Measurements from ENCODE around the gene SMG6. TPM values are rescaled to one million over a fixed set of nuclear protein-coding genes. Genes with fewer than 3 reads are reported as not detected.

SMG6 gene
- total and polyA plus RNA-seq, 7 experiments from 2014 or later: 8.6 to 65.3 (median 52.7) TPM

GRCh38 chr17:2044263-2044894, 259.2 kb downstream of the SMG6 start:
- peaks cover 0 to 19% (median 0%) of the 10 kb centered on the region in 5 donors for H3K36me3 Mint-ChIP-seq
- peak overlapping the region in 5 of 9 donors; percentile 33 to 80 (median 59) for H3K27ac Mint-ChIP-seq
- DNase-seq: no peak
- peaks cover 0 to 7% of the 10 kb centered on the region in 2 donors for H3K27me3 ChIP-seq (ENCODE audit: control insufficient read depth in 2 of 2, insufficient read depth in 2 of 2, low read length in 2 of 2)
- no peaks in the 10 kb centered on the region for H3K9me3 ChIP-seq (ENCODE audit: control insufficient read depth in 2 of 3, low read length in 3 of 3)
- no peak overlapping the region for H3K4me3 ChIP-seq (ENCODE audit: low read length)
- no peaks in the 10 kb centered on the region for H3K9me3 Mint-ChIP-seq
- peaks cover 9 to 43% (median 28%) of the 10 kb centered on the region in 7 donors for H3K4me1 Mint-ChIP-seq
- no peak for ATAC-seq
- CTCF ChIA-PET: interaction anchor here (0.7 kb wide), 1 partner anchor 395 kb away, joined by 4 read pairs; no protein-coding TSS in a partner anchor
- POLR2A ChIA-PET: interaction anchor here (0.7 to 1.5 kb wide), 2 partner anchors 223 to 1714 kb away, joined by 3 to 4 read pairs; no protein-coding TSS in a partner anchor
- peaks cover 16 to 27% of the 10 kb centered on the region in 2 donors for H3K4me1 ChIP-seq (ENCODE audit: control insufficient read depth in 2 of 2, insufficient read depth in 2 of 2, low read length in 2 of 2)
- H3K36me3 ChIP-seq (ENCODE audit: control insufficient read depth in 2 of 3, insufficient read depth in 3 of 3, low read length in 3 of 3): peaks cover 0 to 32% (median 6%) of the 10 kb centered on the region in 3 experiments
- H3K27me3 Mint-ChIP-seq: peaks cover 0 to 4% (median 0%) of the 10 kb centered on the region in 5 donors
- intact Hi-C loops (cut with micrococcal nuclease): loop anchor here (5.0 kb wide), 6 partner anchors 162 to 527 kb away; partner anchors contain the start of genes INPP5K (in 1 of the 2), PITPNA (in 1 of the 2) and SMYD4 (in 1 of the 2)
- H3K27ac ChIP-seq (ENCODE audit: low read depth, low read length): no peak overlapping the region
- peak overlapping the region in 5 of 10 donors; percentile 8 to 96 (median 28) for H3K4me3 Mint-ChIP-seq

- DNase-seq (no peak), ATAC-seq (no peak)
- H3K36me3 ChIP-seq (ENCODE audit: control insufficient read depth in 2 of 3, insufficient read depth in 3 of 3, low read length in 3 of 3): peaks cover 0 to 33% (median 6%) of the 10 kb centered on the region in 3 experiments
- H3K4me3 ChIP-seq (ENCODE audit: low read length): no peak overlapping the region
- Mint-ChIP-seq H3K4me1 (peaks cover 9 to 37% (median 23%) of the 10 kb centered on the region in 7 donors), H3K27me3 (peaks cover 0 to 4% (median 0%) of the 10 kb centered on the region in 5 donors), H3K27ac (peak overlapping the region in 8 of 9 donors; percentile 62 to 99 (median 92)), H3K4me3 (peak overlapping the region; percentile 33 to 100 (median 92)), H3K36me3 (peaks cover 0 to 19% (median 0%) of the 10 kb centered on the region in 5 donors), H3K9me3 (no peaks in the 10 kb centered on the region)
- no peaks in the 10 kb centered on the region for H3K9me3 ChIP-seq (ENCODE audit: control insufficient read depth in 2 of 3, low read length in 3 of 3)
- peaks cover 10 to 21% of the 10 kb centered on the region in 2 donors for H3K4me1 ChIP-seq (ENCODE audit: control insufficient read depth in 2 of 2, insufficient read depth in 2 of 2, low read length in 2 of 2)
- ChIA-PET POLR2A (interaction anchor here (0.6 to 1.5 kb wide), 4 partner anchors 10 to 1713 kb away, joined by 3 to 5 read pairs (median 4); no protein-coding TSS in a partner anchor), CTCF (no interaction called here)
- intact Hi-C loops (cut with micrococcal nuclease): loop anchor here (2.0 to 5.0 kb wide), 10 partner anchors 13 to 526 kb away; partner anchors contain the start of genes INPP5K (in 1 of the 2), PITPNA (in 1 of the 2), RILP (in 1 of the 2) and RTN4RL1 (in 1 of the 2)
- peak overlapping the region; percentile 89 for H3K27ac ChIP-seq (ENCODE audit: low read depth, low read length)
- peaks cover 0 to 2% of the 10 kb centered on the region in 2 donors for H3K27me3 ChIP-seq (ENCODE audit: control insufficient read depth in 2 of 2, insufficient read depth in 2 of 2, low read length in 2 of 2)
These were observed 259.8 kb downstream of the SMG6 start for GRCh38 chr17:2043785-2044184.

- ATAC-seq (no peak), DNase-seq (no peak)
- intact Hi-C loops (cut with micrococcal nuclease): loop anchor here (1.0 to 5.0 kb wide), 14 partner anchors 7 to 526 kb away; partner anchors contain the start of genes INPP5K (in 1 of the 2), PITPNA (in 1 of the 2), RILP (in 1 of the 2) and RTN4RL1 (in 1 of the 2)
- Histone ChIP-seq H3K9me3 (ENCODE audit: control insufficient read depth in 2 of 3, low read length in 3 of 3) (no peaks in the 10 kb centered on the region), H3K4me3 (ENCODE audit: low read length) (peak overlapping the region; percentile 4), H3K27ac (ENCODE audit: low read depth, low read length) (peak overlapping the region; percentile 89), H3K4me1 (ENCODE audit: control insufficient read depth in 2 of 2, insufficient read depth in 2 of 2, low read length in 2 of 2) (peaks cover 8 to 16% of the 10 kb centered on the region in 2 donors), H3K36me3 (ENCODE audit: control insufficient read depth in 2 of 3, insufficient read depth in 3 of 3, low read length in 3 of 3) (peaks cover 0 to 41% (median 6%) of the 10 kb centered on the region in 3 experiments), H3K27me3 (ENCODE audit: control insufficient read depth in 2 of 2, insufficient read depth in 2 of 2, low read length in 2 of 2) (no peaks in the 10 kb centered on the region)
- peaks cover 0 to under 1% (median 0%) of the 10 kb centered on the region in 5 donors for H3K27me3 Mint-ChIP-seq
- H3K4me3 Mint-ChIP-seq: peak overlapping the region; percentile 89 to 100 (median 92)
- H3K36me3 Mint-ChIP-seq: peaks cover 0 to 18% (median 0%) of the 10 kb centered on the region in 5 donors
- ChIA-PET CTCF (interaction anchor here (1.7 kb wide), 1 partner anchor 326 kb away, joined by 4 read pairs; no protein-coding TSS in a partner anchor), POLR2A (interaction anchor here (1.5 kb wide), 1 partner anchor 224 kb away, joined by 4 read pairs; no protein-coding TSS in a partner anchor)
- peaks cover 9 to 30% (median 22%) of the 10 kb centered on the region in 7 donors for H3K4me1 Mint-ChIP-seq
- H3K9me3 Mint-ChIP-seq: no peaks in the 10 kb centered on the region
- H3K27ac Mint-ChIP-seq: peak overlapping the region; percentile 82 to 99 (median 94)
These were observed 260.7 kb downstream of the SMG6 start for GRCh38 chr17:2042933-2043332.

- Histone ChIP-seq H3K4me1 (ENCODE audit: control insufficient read depth in 2 of 2, insufficient read depth in 2 of 2, low read length in 2 of 2) (peaks cover 8 to 16% of the 10 kb centered on the region in 2 donors), H3K9me3 (ENCODE audit: control insufficient read depth in 2 of 3, low read length in 3 of 3) (no peaks in the 10 kb centered on the region), H3K36me3 (ENCODE audit: control insufficient read depth in 2 of 3, insufficient read depth in 3 of 3, low read length in 3 of 3) (peaks cover 0 to 46% (median 10%) of the 10 kb centered on the region in 3 experiments), H3K4me3 (ENCODE audit: low read length) (peak overlapping the region; percentile 86), H3K27ac (ENCODE audit: low read depth, low read length) (peak overlapping the region; percentile 89), H3K27me3 (ENCODE audit: control insufficient read depth in 2 of 2, insufficient read depth in 2 of 2, low read length in 2 of 2) (no peaks in the 10 kb centered on the region)
- peaks cover 0 to 20% (median 0%) of the 10 kb centered on the region in 5 donors for H3K36me3 Mint-ChIP-seq
- ATAC-seq (no peak), DNase-seq (no peak)
- intact Hi-C loops (cut with micrococcal nuclease): loop anchor here (1.0 to 5.0 kb wide), 14 partner anchors 8 to 525 kb away; partner anchors contain the start of genes INPP5K (in 1 of the 2), PITPNA (in 1 of the 2), RILP (in 1 of the 2) and RTN4RL1 (in 1 of the 2)
- CTCF ChIA-PET: interaction anchor here (1.7 kb wide), 1 partner anchor 325 kb away, joined by 4 read pairs; no protein-coding TSS in a partner anchor
- peak overlapping the region; percentile 89 to 100 (median 92) for H3K4me3 Mint-ChIP-seq
- peaks cover 9 to 29% (median 22%) of the 10 kb centered on the region in 7 donors for H3K4me1 Mint-ChIP-seq
- peak overlapping the region; percentile 87 to 99 (median 94) for H3K27ac Mint-ChIP-seq
- H3K27me3 Mint-ChIP-seq: no peaks in the 10 kb centered on the region
- no peaks in the 10 kb centered on the region for H3K9me3 Mint-ChIP-seq
- POLR2A ChIA-PET: no interaction called here
These were observed 261.2 kb downstream of the SMG6 start for GRCh38 chr17:2042390-2042847.

GRCh38 chr17:2041561-2042389, 261.8 kb downstream of the SMG6 start, which contains the start of gene OVCA2:
Gene OVCA2 (plus strand): TSS chr17:2042022. CDS start chr17:2042048, 26 bp downstream.
- Histone ChIP-seq H3K4me3 (ENCODE audit: low read length) (peak within 1 kb of the TSS; percentile 86), H3K27me3 (ENCODE audit: control insufficient read depth in 2 of 2, insufficient read depth in 2 of 2, low read length in 2 of 2) (no peaks in the 10 kb centered on the region), H3K9me3 (ENCODE audit: control insufficient read depth in 2 of 3, low read length in 3 of 3) (no peaks in the 10 kb centered on the region), H3K4me1 (ENCODE audit: control insufficient read depth in 2 of 2, insufficient read depth in 2 of 2, low read length in 2 of 2) (peaks cover 8 to 16% of the 10 kb centered on the region in 2 donors), H3K36me3 (ENCODE audit: control insufficient read depth in 2 of 3, insufficient read depth in 3 of 3, low read length in 3 of 3) (peaks cover 0 to 53% (median 12%) of the 10 kb centered on the region in 3 experiments), H3K27ac (ENCODE audit: low read depth, low read length) (peak within 1 kb of the TSS; percentile 89)
- intact Hi-C loops (cut with micrococcal nuclease): loop anchor here (1.0 to 5.0 kb wide), 19 partner anchors 9 to 585 kb away; partner anchors contain the start of genes DPH1 (in 2 of the 2), RILP (in 2 of the 2), RTN4RL1 (in 2 of the 2) and CRK (in 1 of the 2)
- POLR2A ChIA-PET: interaction anchor here (0.8 to 1.6 kb wide), 4 partner anchors 9 to 261 kb away, joined by 3 to 4 read pairs (median 4); partner anchors contain the start of genes HIC1 and SMG6
- peaks cover 0 to 24% (median 0%) of the 10 kb centered on the region in 5 donors for H3K36me3 Mint-ChIP-seq
- ATAC-seq: peak; percentile 97
- peak; percentile 94 to 98 (median 96) for DNase-seq
- H3K9me3 Mint-ChIP-seq: no peaks in the 10 kb centered on the region
- H3K27me3 Mint-ChIP-seq: no peaks in the 10 kb centered on the region
- peak within 1 kb of the TSS; percentile 89 to 100 (median 92) for H3K4me3 Mint-ChIP-seq
- CTCF ChIA-PET: interaction anchor here (0.6 to 1.7 kb wide), 3 partner anchors 11 to 325 kb away, joined by 3 to 4 read pairs (median 4); no protein-coding TSS in a partner anchor
- H3K27ac Mint-ChIP-seq: peak within 1 kb of the TSS; percentile 87 to 99 (median 94)
- H3K4me1 Mint-ChIP-seq: peaks cover 9 to 29% (median 22%) of the 10 kb centered on the region in 7 donors
